Immature natural killer cell (primary cell): ENCODE data around the gene SPINK5. TPM values are rescaled to one million over a fixed set of nuclear protein-coding genes. Genes with fewer than 3 reads are reported as not detected.

Experiments used
- DNase-seq, 3 donors: peaks; one replicate each; pipeline ENCODE4 v3.0.0; 2022; ENCODE audit warnings: mixed read lengths in 1 of 3
- H3K27ac Mint-ChIP-seq, 6 donors: one replicate each; pipeline ENCODE4 v1.8.0; 2020; ENCODE audit warnings: mixed read lengths in 6 of 6, mild to moderate bottlenecking in 5 of 6, inconsistent platforms in 4 of 6, moderate library complexity in 3 of 6
- H3K27me3 Mint-ChIP-seq, 3 donors: one replicate each; pipeline ENCODE4 v1.8.0; 2020 to 2021; ENCODE audit warnings: low read depth in 3 of 3, mild to moderate bottlenecking in 3 of 3, mixed read lengths in 3 of 3, moderate library complexity in 3 of 3, inconsistent platforms in 1 of 3
- H3K36me3 Mint-ChIP-seq, 3 donors: one replicate each; pipeline ENCODE4 v1.8.0; 2020; ENCODE audit warnings: mixed read lengths in 3 of 3, inconsistent platforms in 2 of 3, mild to moderate bottlenecking in 2 of 3
- H3K4me1 Mint-ChIP-seq, 2 donors: one replicate each; pipeline ENCODE4 v1.8.0; 2020; ENCODE audit warnings: inconsistent platforms in 2 of 2, mild to moderate bottlenecking in 2 of 2, mixed read lengths in 2 of 2, moderate library complexity in 1 of 2
- H3K4me3 Mint-ChIP-seq, 5 donors: one replicate each; pipeline ENCODE4 v1.8.0; 2020; ENCODE audit warnings: mild to moderate bottlenecking in 5 of 5, mixed read lengths in 5 of 5, inconsistent platforms in 3 of 5, moderate library complexity in 3 of 5
- H3K9me3 Mint-ChIP-seq, 6 donors: one replicate each; pipeline ENCODE4 v1.8.0; 2020; ENCODE audit warnings: mild to moderate bottlenecking in 6 of 6, mixed read lengths in 6 of 6, inconsistent platforms in 4 of 6, moderate library complexity in 3 of 6
- polyA plus RNA-seq, 3 donors: library from polyadenylated mRNA; unstranded; fragments of 300-500 nt; fragmentation: Illumina TruSeq; gene quantifications; one replicate each; pipeline ENCODE4 v1.2.3, GENCODE V29; 2021

SPINK5 gene
- polyA plus RNA-seq, 3 donors from 2014 or later, result not detected

DNA sequence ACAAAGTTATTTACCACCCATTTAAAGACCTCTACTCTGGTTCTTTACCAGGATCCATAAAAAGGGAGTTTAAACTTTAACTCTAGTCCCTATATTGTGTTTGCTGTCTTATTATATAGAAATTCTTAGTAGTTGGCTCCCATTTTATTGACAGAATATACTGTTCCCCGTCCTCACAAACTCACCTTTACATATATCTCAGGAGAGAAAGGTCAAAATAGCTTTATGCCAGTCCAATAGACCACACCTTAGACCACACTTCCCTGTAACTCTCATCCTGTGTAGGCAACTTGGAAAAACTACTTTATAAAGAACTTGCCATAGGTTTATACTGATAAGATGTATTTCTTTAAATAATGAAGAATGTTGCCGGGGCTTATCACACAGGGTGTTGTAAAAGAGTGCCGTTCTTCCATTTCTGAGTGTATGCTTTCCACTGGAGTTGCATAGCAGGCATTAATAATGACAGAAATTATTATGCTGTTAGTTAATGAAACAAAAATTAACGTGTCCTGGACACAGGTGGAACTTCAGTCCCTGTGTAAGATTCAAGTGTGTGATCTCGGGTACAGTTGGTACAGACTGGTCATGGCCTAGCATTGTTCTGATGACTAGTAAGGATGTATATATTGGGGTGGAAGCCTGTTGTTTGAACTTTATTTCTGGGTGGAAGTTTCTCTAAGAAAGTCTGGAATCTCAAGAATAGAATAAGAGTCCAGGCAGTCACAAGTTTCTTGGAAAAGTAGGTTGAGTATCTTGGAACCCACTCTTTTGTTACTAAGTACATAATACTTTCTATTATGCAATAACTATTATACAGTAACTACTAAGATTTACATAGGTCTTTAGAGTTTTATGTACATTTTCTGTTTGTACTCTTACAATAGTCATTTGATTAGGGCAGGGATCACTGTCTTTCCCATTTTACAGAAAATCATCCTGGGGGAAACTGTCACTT, 71.6 kb downstream of the SPINK5 start:
- H3K9me3 Mint-ChIP-seq, result no peaks in the 10 kb centered on the region
- no peak overlapping the region for H3K4me3 Mint-ChIP-seq
- H3K27me3 Mint-ChIP-seq, result peaks cover 0 to 4% (median 0%) of the 10 kb centered on the region in 3 donors
- H3K36me3 Mint-ChIP-seq, result no peaks in the 10 kb centered on the region
- no peak for DNase-seq
- no peaks in the 10 kb centered on the region for H3K4me1 Mint-ChIP-seq
- H3K27ac Mint-ChIP-seq, result no peak overlapping the region

DNA sequence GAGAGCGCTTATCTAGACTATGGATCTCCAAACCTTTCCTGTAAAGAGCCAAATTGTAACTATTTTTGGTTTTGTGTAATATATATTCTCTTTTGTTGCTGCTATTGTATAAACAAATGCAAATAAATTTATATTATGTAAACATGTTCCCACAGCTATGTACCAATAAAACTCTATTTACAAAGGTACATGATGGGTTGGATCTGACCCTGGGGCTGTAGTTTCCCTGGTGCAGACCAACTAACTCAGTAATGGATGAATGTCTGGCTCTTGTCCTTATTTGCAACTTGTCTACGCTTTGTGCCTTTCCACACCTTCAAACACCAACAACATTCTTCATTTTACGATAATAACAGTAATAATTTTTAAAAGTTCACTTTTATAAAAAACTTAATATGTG, 77.1 kb downstream of the SPINK5 start:
- H3K9me3 Mint-ChIP-seq, result peaks cover 0 to 5% (median 2%) of the 10 kb centered on the region in 6 donors
- no peak for DNase-seq
- H3K27me3 Mint-ChIP-seq, result peaks cover 0 to 4% (median 0%) of the 10 kb centered on the region in 3 donors
- no peak overlapping the region for H3K4me3 Mint-ChIP-seq
- no peaks in the 10 kb centered on the region for H3K36me3 Mint-ChIP-seq
- no peak overlapping the region for H3K27ac Mint-ChIP-seq
- no peaks in the 10 kb centered on the region for H3K4me1 Mint-ChIP-seq

DNA sequence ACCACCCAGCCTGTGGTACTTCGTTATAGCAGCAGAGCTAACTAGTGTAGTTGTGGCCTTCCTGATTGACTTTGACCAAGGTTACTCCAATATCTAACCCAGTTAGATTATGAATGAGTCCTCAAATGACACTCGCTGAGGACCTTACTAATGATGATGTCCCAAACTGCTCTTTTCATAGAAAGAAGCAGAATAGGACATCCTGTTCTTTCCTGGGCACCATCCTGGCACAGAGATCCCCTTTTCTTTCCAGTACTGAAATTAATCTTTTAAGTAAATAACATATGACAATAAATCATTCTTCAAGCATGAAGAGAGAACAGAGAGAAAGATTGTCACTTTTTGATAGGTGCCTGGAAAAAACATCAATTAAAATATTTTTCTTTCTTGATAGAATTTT, 77.9 kb downstream of the SPINK5 start:
- Mint-ChIP-seq H3K4me1 (no peaks in the 10 kb centered on the region), H3K27ac (no peak overlapping the region), H3K27me3 (peaks cover 0 to 4% (median 0%) of the 10 kb centered on the region in 3 donors), H3K36me3 (no peaks in the 10 kb centered on the region), H3K9me3 (peaks cover 0 to 5% (median 2%) of the 10 kb centered on the region in 6 donors), H3K4me3 (no peak overlapping the region)
- no peak for DNase-seq

DNA sequence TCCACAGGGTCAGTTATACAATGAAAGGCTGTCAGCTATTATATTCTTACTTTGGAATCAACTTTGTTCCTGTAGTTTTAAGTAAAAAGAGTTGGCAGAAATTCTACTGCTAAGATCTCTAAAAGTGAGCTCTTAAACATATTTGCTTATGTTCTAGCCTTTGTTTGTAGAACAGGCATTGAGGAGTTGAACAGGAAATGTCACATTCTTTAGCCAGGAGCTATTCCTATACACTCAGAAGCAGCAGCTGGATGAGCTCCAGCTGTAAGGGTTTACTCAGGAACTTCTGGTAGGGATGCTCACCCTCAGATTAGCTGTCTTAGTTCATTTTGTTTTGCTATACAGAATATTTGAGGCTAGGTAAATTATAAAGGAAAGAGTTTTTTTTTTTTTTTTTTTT, 82.1 kb downstream of the SPINK5 start:
- Mint-ChIP-seq H3K4me1 (no peaks in the 10 kb centered on the region), H3K36me3 (no peaks in the 10 kb centered on the region), H3K27me3 (peaks cover 0 to 1% (median 0%) of the 10 kb centered on the region in 3 donors), H3K4me3 (no peak overlapping the region), H3K27ac (no peak overlapping the region), H3K9me3 (peaks cover 0 to 5% (median 2%) of the 10 kb centered on the region in 6 donors)
- no peak for DNase-seq

DNA sequence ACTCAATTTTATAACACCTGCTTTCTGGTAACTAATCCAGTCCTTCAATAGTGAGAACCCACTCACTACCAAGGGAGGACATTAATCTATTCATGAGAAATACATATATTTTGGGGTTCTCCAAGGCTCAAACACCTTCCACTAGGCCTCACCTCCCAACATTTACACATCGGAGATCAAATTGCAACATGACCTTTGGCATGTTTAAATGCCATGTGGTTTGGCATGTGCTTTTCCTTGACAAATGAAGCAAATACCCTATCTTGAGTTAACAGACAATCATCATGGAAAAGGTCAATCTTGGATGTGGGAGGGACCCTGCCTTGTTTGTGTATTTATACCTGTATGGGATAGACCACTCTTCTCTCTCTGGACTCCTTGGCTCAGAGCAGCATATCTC, 82.7 kb downstream of the SPINK5 start:
- DNase-seq, result no peak
- H3K27ac Mint-ChIP-seq, result no peak overlapping the region
- peaks cover 0 to 1% (median 0%) of the 10 kb centered on the region in 3 donors for H3K27me3 Mint-ChIP-seq
- no peaks in the 10 kb centered on the region for H3K36me3 Mint-ChIP-seq
- no peak overlapping the region for H3K4me3 Mint-ChIP-seq
- no peaks in the 10 kb centered on the region for H3K4me1 Mint-ChIP-seq
- peaks cover 0 to 4% (median 2%) of the 10 kb centered on the region in 6 donors for H3K9me3 Mint-ChIP-seq

DNA sequence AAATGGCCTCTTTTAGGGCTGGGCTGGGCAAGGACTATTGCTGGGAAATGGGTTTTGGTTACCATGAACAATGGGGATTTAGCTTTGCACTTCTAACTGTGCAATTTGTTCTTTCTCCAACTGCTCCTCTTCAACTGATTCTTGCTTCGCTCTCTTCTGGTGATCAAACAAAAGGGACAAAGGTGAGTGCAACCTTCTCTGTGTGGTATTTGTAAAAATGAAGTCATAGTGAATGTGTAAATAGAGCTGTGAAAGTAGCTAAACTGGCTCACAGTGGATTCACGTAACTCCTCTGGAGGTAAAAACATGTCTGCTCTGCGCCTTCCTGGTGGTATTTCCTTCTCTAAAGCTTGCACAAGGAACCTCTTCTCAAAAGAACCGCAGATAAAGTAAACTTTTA, 83.6 kb downstream of the SPINK5 start:
- H3K27me3 Mint-ChIP-seq, result peaks cover 0 to 1% (median 0%) of the 10 kb centered on the region in 3 donors
- no peaks in the 10 kb centered on the region for H3K36me3 Mint-ChIP-seq
- no peak for DNase-seq
- no peak overlapping the region for H3K27ac Mint-ChIP-seq
- H3K4me1 Mint-ChIP-seq, result no peaks in the 10 kb centered on the region
- H3K9me3 Mint-ChIP-seq, result peaks cover 0 to 3% (median under 1%) of the 10 kb centered on the region in 6 donors
- H3K4me3 Mint-ChIP-seq, result no peak overlapping the region

DNA sequence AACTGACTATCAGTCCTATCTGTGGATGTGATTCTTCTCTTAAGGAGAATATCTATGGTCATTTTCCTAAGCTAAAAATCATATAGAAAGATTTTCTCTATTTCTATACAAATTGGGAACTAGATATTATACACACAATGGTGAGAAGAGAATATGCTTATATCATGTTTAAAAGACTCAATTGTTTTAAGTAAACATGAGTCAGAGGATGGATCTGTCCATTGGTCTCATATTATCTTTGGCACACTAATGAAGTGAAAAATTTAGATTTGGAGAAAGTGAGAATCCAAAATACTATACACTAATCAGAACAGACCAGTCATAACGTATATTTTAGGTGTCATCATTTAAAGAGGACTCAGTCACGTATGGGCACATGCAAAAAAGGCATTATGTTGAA, 88.1 kb downstream of the SPINK5 start:
- no peak overlapping the region for H3K27ac Mint-ChIP-seq
- no peak overlapping the region for H3K4me3 Mint-ChIP-seq
- H3K27me3 Mint-ChIP-seq, result peaks cover 0 to 2% (median 1%) of the 10 kb centered on the region in 3 donors
- H3K36me3 Mint-ChIP-seq, result no peaks in the 10 kb centered on the region
- H3K4me1 Mint-ChIP-seq, result no peaks in the 10 kb centered on the region
- no peak for DNase-seq
- peaks cover 0 to 2% (median 0%) of the 10 kb centered on the region in 6 donors for H3K9me3 Mint-ChIP-seq

DNA sequence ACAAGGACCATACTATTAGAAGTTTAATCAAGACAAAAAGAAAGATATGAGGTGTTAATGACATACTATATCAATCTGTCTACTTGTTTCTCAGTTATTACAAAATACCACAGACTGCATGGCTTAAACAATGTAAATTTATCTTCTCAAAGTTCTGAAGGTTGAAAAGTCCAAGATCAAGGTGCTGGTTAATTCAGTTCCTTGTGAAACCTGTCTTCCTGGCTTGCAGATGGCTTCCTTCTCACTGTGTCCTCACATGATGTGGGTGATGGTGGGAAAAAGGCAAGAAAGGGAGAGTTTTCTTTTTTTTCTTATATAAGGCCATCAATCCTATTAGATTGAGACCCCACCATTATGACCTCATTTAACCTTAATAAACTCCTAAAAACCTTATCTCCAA, 89.0 kb downstream of the SPINK5 start:
- H3K27me3 Mint-ChIP-seq, result peaks cover 0 to 2% (median 1%) of the 10 kb centered on the region in 3 donors
- H3K4me1 Mint-ChIP-seq, result no peaks in the 10 kb centered on the region
- peaks cover 0 to 2% (median 0%) of the 10 kb centered on the region in 6 donors for H3K9me3 Mint-ChIP-seq
- H3K27ac Mint-ChIP-seq, result no peak overlapping the region
- no peak for DNase-seq
- H3K36me3 Mint-ChIP-seq, result no peaks in the 10 kb centered on the region
- no peak overlapping the region for H3K4me3 Mint-ChIP-seq

DNA sequence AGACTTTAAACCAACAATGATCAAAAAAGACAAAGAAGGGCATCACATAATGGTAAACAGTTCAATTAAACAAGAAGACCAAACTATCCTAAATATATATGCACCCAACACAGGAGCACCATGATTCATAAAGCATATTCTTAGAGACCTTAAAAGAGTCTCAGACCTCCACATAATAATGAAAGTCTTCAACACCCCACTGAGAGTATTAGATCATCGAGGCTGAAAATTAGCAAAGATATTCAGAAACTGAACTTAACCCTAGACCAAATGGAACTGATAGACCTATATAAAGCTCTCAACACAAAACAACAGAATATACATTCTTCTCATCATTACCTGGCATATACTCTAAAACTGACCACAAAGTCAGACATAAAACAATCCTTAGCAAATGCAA, 92.8 kb downstream of the SPINK5 start:
- H3K27me3 Mint-ChIP-seq, result peaks cover 0 to 2% (median 0%) of the 10 kb centered on the region in 3 donors
- H3K27ac Mint-ChIP-seq, result no peak overlapping the region
- H3K36me3 Mint-ChIP-seq, result no peaks in the 10 kb centered on the region
- no peak overlapping the region for H3K4me3 Mint-ChIP-seq
- no peak for DNase-seq
- H3K4me1 Mint-ChIP-seq, result no peaks in the 10 kb centered on the region
- peaks cover 0 to 2% (median 0%) of the 10 kb centered on the region in 6 donors for H3K9me3 Mint-ChIP-seq

DNA sequence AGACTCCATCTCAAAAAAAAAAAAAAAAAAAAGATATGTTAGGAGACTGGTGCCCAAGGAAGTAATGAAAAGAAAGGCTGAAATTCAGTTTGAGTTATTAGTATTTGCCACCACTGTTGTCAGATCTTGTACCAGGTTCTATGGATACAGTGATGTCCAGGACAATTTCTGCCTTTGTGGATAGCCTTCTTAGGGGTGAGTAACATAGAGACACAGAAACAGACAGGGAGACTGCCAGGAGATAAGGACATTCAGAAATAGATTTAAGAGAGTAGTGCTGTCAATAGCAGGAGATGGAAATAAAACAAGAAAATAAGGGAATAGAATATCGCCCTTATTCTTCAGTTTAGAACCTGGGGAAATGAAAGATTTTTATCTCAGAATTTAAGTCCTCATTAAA, 98.3 kb downstream of the SPINK5 start:
- peaks cover 0 to 2% (median 0%) of the 10 kb centered on the region in 6 donors for H3K9me3 Mint-ChIP-seq
- no peak for DNase-seq
- H3K36me3 Mint-ChIP-seq, result no peaks in the 10 kb centered on the region
- no peak overlapping the region for H3K4me3 Mint-ChIP-seq
- H3K4me1 Mint-ChIP-seq, result no peaks in the 10 kb centered on the region
- H3K27me3 Mint-ChIP-seq, result peaks cover 0 to 2% (median 0%) of the 10 kb centered on the region in 3 donors
- H3K27ac Mint-ChIP-seq, result no peak overlapping the region

DNA sequence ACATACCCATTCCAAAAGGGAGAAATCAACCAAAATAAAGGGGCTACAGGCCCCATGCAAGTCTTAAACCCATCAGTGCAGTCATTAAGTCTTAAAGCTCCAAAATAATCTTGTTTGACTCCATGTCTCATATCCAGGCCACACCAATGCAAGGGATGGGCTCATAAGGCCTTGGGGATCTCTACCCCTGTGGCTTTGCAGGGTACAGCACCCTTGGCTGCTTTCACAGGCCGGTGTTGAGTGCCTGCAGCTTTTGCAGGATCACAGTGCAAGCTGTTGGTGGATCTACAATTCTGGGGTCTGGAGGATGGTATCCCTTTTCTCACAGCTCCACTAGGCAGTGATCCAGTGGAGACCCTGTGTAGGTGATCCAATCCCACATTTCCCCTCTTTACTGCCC, 99.6 kb downstream of the SPINK5 start:
- Mint-ChIP-seq H3K27me3 (peaks cover 0 to 2% (median 0%) of the 10 kb centered on the region in 3 donors), H3K36me3 (no peaks in the 10 kb centered on the region), H3K27ac (no peak overlapping the region), H3K4me3 (no peak overlapping the region), H3K4me1 (no peaks in the 10 kb centered on the region), H3K9me3 (peaks cover 0 to 2% (median 0%) of the 10 kb centered on the region in 6 donors)
- DNase-seq, result no peak

DNA sequence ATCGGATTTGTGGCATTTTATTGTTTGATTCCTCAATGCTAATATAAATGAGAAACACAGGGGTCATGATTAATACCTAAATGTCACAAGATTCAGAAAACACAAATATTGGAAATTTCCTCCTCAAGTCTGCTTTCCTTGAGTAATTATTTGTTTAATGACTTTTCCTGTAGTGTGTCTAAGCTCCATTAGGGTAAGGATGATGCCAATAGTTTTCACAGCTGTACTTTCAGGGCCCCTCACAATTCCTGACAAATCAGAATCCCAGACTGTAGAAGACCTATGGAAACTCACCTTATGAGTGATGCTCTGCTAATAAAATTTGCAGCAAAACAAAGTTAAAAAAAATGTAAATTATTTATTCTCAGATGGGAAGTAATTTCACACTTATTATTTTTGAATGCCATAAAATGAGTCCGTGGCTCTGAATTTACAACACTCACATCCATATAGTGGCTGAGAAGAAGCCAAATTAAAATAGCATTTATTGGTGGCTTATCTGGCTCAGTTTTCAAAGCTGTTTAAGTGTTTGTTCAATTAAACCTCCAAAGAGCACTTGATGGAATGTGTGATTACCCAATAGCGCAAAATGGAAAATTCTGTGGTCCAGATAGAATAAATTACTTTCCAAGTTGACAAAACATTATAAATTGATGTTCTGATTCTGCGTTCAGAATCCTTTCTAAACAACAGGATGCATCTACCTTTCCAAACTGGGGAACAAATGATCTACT, 102.9 kb downstream of the SPINK5 start:
- peaks cover 0 to 2% (median 0%) of the 10 kb centered on the region in 6 donors for H3K9me3 Mint-ChIP-seq
- no peaks in the 10 kb centered on the region for H3K4me1 Mint-ChIP-seq
- no peaks in the 10 kb centered on the region for H3K36me3 Mint-ChIP-seq

DNA sequence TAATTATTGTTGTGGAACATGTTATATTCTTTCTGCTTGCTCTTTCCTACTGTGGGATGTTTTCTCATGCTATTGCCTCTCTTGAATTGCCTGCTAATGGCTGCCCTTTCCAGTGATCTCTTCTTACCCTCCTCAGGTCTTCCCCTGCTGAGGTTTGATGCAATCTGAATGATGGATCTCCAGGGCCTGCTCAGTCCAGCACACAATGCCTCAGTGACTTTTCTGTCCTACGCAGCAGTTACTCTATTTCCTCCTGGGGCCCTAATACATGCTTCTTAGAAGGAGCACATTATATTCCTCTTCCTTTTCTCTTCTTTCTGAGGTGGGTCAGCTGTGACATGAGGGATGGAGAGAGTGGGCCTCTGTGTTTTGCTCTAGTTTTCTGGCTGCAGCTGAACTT, 104.5 kb downstream of the SPINK5 start, which contains the start of gene SPINK14:
Gene SPINK14 (plus strand): TSS at position 301 of the 400 bp plus-strand sequence. CDS start 1,187 bp downstream, outside the sequence.
- Mint-ChIP-seq H3K27ac (no peak within 1 kb of the TSS), H3K4me3 (no peak within 1 kb of the TSS), H3K4me1 (no peaks in the 10 kb centered on the region), H3K27me3 (peaks cover 2 to 5% (median 4%) of the 10 kb centered on the region in 3 donors), H3K9me3 (peaks cover 0 to 2% (median 0%) of the 10 kb centered on the region in 6 donors), H3K36me3 (no peaks in the 10 kb centered on the region)
- DNase-seq, result no peak

More for the DNA sequence above, 102.9 kb downstream of the SPINK5 start:
- no peak for DNase-seq
- peaks cover 2 to 5% (median 4%) of the 10 kb centered on the region in 3 donors for H3K27me3 Mint-ChIP-seq
- no peak overlapping the region for H3K27ac Mint-ChIP-seq
- H3K4me3 Mint-ChIP-seq, result no peak overlapping the region

DNA sequence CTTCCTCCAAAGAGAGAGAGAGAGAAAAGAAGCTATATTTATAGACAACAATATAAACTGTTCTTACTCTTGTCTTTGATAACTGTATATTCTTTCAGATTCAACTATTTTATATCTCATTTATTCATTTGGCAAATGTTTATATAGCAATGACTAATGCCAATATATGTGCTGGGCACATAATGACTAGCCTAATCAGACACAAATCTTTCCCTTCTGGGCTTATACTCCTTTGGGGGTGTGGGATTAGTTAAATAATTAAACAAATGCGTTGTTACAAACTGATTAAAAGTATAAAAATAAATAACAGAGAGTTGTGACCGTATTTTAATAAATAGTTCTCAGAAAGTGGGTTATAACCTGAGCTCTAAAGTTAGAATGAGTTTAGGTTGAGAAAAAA, 108.6 kb downstream of the SPINK5 start:
- no peaks in the 10 kb centered on the region for H3K4me1 Mint-ChIP-seq
- no peaks in the 10 kb centered on the region for H3K36me3 Mint-ChIP-seq

More for the DNA sequence above, 108.6 kb downstream of the SPINK5 start:
- DNase-seq, result no peak
- Mint-ChIP-seq H3K27me3 (peaks cover 0 to 5% (median 4%) of the 10 kb centered on the region in 3 donors), H3K9me3 (no peaks in the 10 kb centered on the region), H3K4me3 (no peak overlapping the region), H3K27ac (no peak overlapping the region)
